ENCODE results near the gene BEST4. TPM values are rescaled to one million over a fixed set of nuclear protein-coding genes. Genes with fewer than 3 reads are reported as not detected.

Gene BEST4
- total and polyA plus RNA-seq, 2 of the 13 experiments (the other 11 are each of a cell fraction or from before 2014, with no cell fraction given) = 0.77 to 1.4 TPM

DNA sequence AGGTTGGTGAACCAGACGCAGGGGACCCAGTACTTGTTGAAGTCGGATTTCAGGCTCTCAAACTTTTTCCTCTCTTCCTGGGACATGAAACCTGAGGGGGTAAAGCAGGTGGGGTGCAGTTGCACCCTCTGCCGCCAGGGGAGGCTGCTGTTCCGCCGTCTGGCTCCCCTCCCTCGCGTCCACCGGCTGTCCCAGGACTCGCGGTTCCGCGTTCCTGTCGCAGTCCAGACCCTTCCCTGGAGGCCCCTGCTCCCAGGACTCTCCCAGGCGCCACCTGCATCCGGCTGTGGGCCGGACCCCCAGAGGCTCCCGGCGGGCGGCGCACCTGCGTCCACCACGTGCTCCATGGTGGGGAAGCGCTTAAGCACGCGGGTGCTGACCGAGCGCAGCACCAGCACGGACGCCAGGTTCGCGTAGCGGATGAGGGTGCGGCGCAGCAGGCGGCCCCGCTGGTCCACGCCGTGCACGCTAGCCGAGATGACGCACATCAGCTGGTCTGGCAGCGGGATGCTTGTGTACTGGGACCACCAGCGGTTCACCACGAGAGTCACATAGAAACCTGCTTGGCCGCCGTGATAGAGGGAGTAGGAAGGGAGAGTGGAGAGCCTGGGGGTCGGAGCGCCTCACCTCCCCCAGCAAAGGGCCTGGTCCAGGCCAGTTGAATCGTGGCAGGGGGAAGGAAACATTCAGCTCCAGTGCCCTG, 1.7 kb downstream of the BEST4 start (continued):
- TF ChIP-seq ERF (CRISPR knock-in tag; IDR thresholded peaks at IDR 0.05) (peak; percentile 51; the same call in 1 of the 2 replicates), EEA1 (CRISPR knock-in tag; IDR thresholded peaks at IDR 0.05; ENCODE audit: borderline replicate concordance) (peak; percentile 32; the same call in 1 of the 2 replicates), ZSCAN25 (CRISPR knock-in tag; IDR thresholded peaks at IDR 0.05) (no peak; the same call in 1 of the 2 replicates), HDAC2 (CRISPR knock-in tag; IDR thresholded peaks at IDR 0.05) (peak; percentile 48; the same call in 1 of the 2 replicates), ZNF367 (CRISPR knock-in tag; IDR thresholded peaks at IDR 0.05; ENCODE audit: borderline replicate concordance) (no peak), ZBTB7B (CRISPR knock-in tag; IDR thresholded peaks at IDR 0.05) (peak; percentile 68; the same call in 1 of the 2 replicates), HES4 (CRISPR knock-in tag; IDR thresholded peaks at IDR 0.05; ENCODE audit: borderline replicate concordance) (peak; percentile 35; the same call in 1 of the 2 replicates), ZBTB21 (CRISPR knock-in tag; IDR thresholded peaks at IDR 0.05) (no peak), FOXA1 (IDR thresholded peaks at IDR 0.05) (no peak), FOXA1 (CRISPR knock-in tag; IDR thresholded peaks at IDR 0.05) (0 out of 2 replicates have a peak, but pooled peaks have one; percentile 12), YY1 (IDR thresholded peaks at IDR 0.05; ENCODE audit: insufficient read depth, insufficient replicate concordance, low read depth, low read length) (peak; percentile 52), TCF12 (IDR thresholded peaks at IDR 0.05) (no peak), TCF12 (CRISPR knock-in tag; IDR thresholded peaks at IDR 0.05) (no peak), KDM5B (CRISPR knock-in tag; IDR thresholded peaks at IDR 0.05; ENCODE audit: borderline replicate concordance) (peak; percentile 53; the same call in 1 of the 2 replicates), ZNF772 (CRISPR knock-in tag; IDR thresholded peaks at IDR 0.05) (no peak), ZSCAN20 (CRISPR knock-in tag; IDR thresholded peaks at IDR 0.05; ENCODE audit: borderline replicate concordance) (no peak), SATB2 (CRISPR knock-in tag; IDR thresholded peaks at IDR 0.05) (no peak), ZFAT (CRISPR knock-in tag; conservative IDR thresholded peaks at IDR 0.05) (no peak), CREM (IDR thresholded peaks at IDR 0.05) (no peak), CREM (CRISPR knock-in tag; IDR thresholded peaks at IDR 0.05) (no peak), XBP1 (CRISPR knock-in tag; IDR thresholded peaks at IDR 0.05) (no peak), DMAP1 (CRISPR knock-in tag; IDR thresholded peaks at IDR 0.05) (peak; percentile 53; the same call in 1 of the 2 replicates)
- TF ChIP-seq, protein P1, sequence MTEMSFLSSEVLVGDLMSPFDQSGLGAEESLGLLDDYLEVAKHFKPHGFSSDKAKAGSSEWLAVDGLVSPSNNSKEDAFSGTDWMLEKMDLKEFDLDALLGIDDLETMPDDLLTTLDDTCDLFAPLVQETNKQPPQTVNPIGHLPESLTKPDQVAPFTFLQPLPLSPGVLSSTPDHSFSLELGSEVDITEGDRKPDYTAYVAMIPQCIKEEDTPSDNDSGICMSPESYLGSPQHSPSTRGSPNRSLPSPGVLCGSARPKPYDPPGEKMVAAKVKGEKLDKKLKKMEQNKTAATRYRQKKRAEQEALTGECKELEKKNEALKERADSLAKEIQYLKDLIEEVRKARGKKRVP (CRISPR knock-in tag; IDR thresholded peaks at IDR 0.05) = no peak
- TF ChIP-seq, protein P2, sequence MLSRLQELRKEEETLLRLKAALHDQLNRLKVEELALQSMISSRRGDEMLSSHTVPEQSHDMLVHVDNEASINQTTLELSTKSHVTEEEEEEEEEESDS (CRISPR knock-in tag; IDR thresholded peaks at IDR 0.05; ENCODE audit: borderline replicate concordance) = no peak
- TF ChIP-seq, protein P3, sequence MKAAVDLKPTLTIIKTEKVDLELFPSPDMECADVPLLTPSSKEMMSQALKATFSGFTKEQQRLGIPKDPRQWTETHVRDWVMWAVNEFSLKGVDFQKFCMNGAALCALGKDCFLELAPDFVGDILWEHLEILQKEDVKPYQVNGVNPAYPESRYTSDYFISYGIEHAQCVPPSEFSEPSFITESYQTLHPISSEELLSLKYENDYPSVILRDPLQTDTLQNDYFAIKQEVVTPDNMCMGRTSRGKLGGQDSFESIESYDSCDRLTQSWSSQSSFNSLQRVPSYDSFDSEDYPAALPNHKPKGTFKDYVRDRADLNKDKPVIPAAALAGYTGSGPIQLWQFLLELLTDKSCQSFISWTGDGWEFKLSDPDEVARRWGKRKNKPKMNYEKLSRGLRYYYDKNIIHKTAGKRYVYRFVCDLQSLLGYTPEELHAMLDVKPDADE (CRISPR knock-in tag; IDR thresholded peaks at IDR 0.05) = no peak
- TF ChIP-seq, protein P4, sequence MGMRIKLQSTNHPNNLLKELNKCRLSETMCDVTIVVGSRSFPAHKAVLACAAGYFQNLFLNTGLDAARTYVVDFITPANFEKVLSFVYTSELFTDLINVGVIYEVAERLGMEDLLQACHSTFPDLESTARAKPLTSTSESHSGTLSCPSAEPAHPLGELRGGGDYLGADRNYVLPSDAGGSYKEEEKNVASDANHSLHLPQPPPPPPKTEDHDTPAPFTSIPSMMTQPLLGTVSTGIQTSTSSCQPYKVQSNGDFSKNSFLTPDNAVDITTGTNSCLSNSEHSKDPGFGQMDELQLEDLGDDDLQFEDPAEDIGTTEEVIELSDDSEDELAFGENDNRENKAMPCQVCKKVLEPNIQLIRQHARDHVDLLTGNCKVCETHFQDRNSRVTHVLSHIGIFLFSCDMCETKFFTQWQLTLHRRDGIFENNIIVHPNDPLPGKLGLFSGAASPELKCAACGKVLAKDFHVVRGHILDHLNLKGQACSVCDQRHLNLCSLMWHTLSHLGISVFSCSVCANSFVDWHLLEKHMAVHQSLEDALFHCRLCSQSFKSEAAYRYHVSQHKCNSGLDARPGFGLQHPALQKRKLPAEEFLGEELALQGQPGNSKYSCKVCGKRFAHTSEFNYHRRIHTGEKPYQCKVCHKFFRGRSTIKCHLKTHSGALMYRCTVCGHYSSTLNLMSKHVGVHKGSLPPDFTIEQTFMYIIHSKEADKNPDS (CRISPR knock-in tag; IDR thresholded peaks at IDR 0.05) = no peak; the same call in 1 of the 2 replicates
- TF ChIP-seq, protein P5, sequence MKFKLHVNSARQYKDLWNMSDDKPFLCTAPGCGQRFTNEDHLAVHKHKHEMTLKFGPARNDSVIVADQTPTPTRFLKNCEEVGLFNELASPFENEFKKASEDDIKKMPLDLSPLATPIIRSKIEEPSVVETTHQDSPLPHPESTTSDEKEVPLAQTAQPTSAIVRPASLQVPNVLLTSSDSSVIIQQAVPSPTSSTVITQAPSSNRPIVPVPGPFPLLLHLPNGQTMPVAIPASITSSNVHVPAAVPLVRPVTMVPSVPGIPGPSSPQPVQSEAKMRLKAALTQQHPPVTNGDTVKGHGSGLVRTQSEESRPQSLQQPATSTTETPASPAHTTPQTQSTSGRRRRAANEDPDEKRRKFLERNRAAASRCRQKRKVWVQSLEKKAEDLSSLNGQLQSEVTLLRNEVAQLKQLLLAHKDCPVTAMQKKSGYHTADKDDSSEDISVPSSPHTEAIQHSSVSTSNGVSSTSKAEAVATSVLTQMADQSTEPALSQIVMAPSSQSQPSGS (CRISPR knock-in tag; IDR thresholded peaks at IDR 0.05) = 0 out of 2 replicates have a peak, but pooled peaks have one; percentile 32

All from HepG2 (cell line).